Stimulated activated CD4-positive, alpha-beta T cell treated with anti-CD3 and anti-CD28 coated beads, Interleukin-2, amount 100 ng/mL, for 4 hours (primary cell): ENCODE results near the gene MRPS18A.
"Not testable (repeated sequence)": the region's sequence is repeated elsewhere in the genome, so short reads cannot be mapped to it uniquely, and the experiment has no call there.

Experiments used
- DNase-seq: peaks from one replicate; pipeline ENCODE4 v3.0.0-alpha.2; 2020; ENCODE audit warnings: low read depth

MRPS18A gene

GRCh38 chr6:43634702-43635303 is 52.8 kb downstream of the MRPS18A start:
- DNase-seq = no peak

GRCh38 chr6:43633002-43633401 is 54.6 kb downstream of the MRPS18A start:
- DNase-seq = not testable (repeated sequence)

GRCh38 chr6:43630980-43631619 is 56.5 kb downstream of the MRPS18A start:
- no peak for DNase-seq

- DNase-seq = peak; percentile 78
Observed at GRCh38 chr6:43629505-43630300, 57.9 kb downstream of the MRPS18A start.

- peak; percentile 96 for DNase-seq
Observed at GRCh38 chr6:43629104-43629504, 58.5 kb downstream of the MRPS18A start, which contains the start of gene GTPBP2. Gene GTPBP2 (minus strand): TSS chr6:43629264. CDS start chr6:43629162, 102 bp downstream.

- no peak for DNase-seq
Observed at GRCh38 chr6:43628393-43629103, 59.0 kb downstream of the MRPS18A start.

GRCh38 chr6:43627008-43627825 is 60.4 kb downstream of the MRPS18A start:
- no peak for DNase-seq

GRCh38 chr6:43625393-43625992 is 62.1 kb downstream of the MRPS18A start:
- no peak for DNase-seq

- DNase-seq = no peak
Observed at GRCh38 chr6:43624786-43625288, 62.8 kb downstream of the MRPS18A start.

GRCh38 chr6:43623880-43624785 is 63.5 kb downstream of the MRPS18A start:
- no peak for DNase-seq

GRCh38 chr6:43622541-43622940 is 65.0 kb downstream of the MRPS18A start:
- no peak for DNase-seq

- DNase-seq = no peak
Observed at GRCh38 chr6:43621836-43622180, 65.8 kb downstream of the MRPS18A start.
